HepG2 (cell line): ENCODE measurements around the gene DSG2. TPM values are rescaled to one million over a fixed set of nuclear protein-coding genes. Genes with fewer than 3 reads are reported as not detected.
"Not testable (repeated sequence)": the region's sequence is repeated elsewhere in the genome, so short reads cannot be mapped to it uniquely, and the experiment has no call there.

ENCODE experiments used
- ATAC-seq: fragments of 200-7000 bp; cut with Tn5 transposase; 3 replicates; pipeline ENCODE4 v1.9.1; 2020; ENCODE audit warnings: mild to moderate bottlenecking, moderate library complexity
- BruUV-seq: library from RNA; stranded (reverse); fragments of 400-500 nt; replicated peaks from 2 replicates; lab custom pipeline; 2021; lab: Mats Ljungman, UMichigan
- CTCF ChIA-PET: fragments of 300-600 bp; formaldehyde crosslinking; extraction: SDS; loops from one replicate; lab custom pipeline; 2021; ENCODE audit warnings: low total read pairs, inconsistent platforms, low intra/inter-chr PET ratio; lab: Yijun Ruan, JAX
- POLR2A ChIA-PET: fragments of 350-600 bp; sonication (Branson Sonifier 250); formaldehyde crosslinking; loops from one replicate; lab custom pipeline; 2020; ENCODE audit warnings: antibody characterized with exemption, inconsistent platforms; lab: Yijun Ruan, JAX
- DNase-seq: peaks from one replicate; pipeline ENCODE4 v3.0.0-alpha.2; 2015; ENCODE audit warnings: low spot score
- FAIRE-seq: peaks from 3 replicates; lab custom pipeline; 2011; peaks lifted over from hg19 to GRCh38; lab: Jason Lieb, UNC
- H2AFZ ChIP-seq: one replicate; pipeline ENCODE4 v1.6.1; 2011; ENCODE audit warnings: low read length, inconsistent platforms
- H3K27ac ChIP-seq: fragments of 300-600 bp; 3 replicates; pipeline ENCODE4 v1.8.0; 2011; ENCODE audit warnings: mixed run types, mild to moderate bottlenecking, mixed read lengths, low read length, inconsistent platforms; ENCODE audit not compliant: insufficient read depth; ENCODE audit errors: extremely low read length
- H3K27me3 ChIP-seq, 2 experiments: fragments of 200-600 bp in 1 of 2; 2 replicates in 1 of 2; 3 replicates in 1 of 2; pipeline versions ENCODE4 v1.6.0 to v1.8.0; 2011; ENCODE audit warnings: low read length in 2 of 2, mild to moderate bottlenecking in 2 of 2, moderate library complexity in 2 of 2, inconsistent platforms in 1 of 2; ENCODE audit not compliant: insufficient read depth in 2 of 2, control insufficient read depth in 1 of 2
- H3K36me3 ChIP-seq, 2 experiments: fragments of 200-600 bp in 1 of 2; replicated peaks in 1 of 2; 2 replicates in 1 of 2; 3 replicates in 1 of 2; pipeline versions ENCODE4 v1.5.1 to v1.8.0; 2011; ENCODE audit warnings: low read length in 2 of 2, inconsistent platforms in 1 of 2; ENCODE audit not compliant: insufficient read depth in 2 of 2, control insufficient read depth in 1 of 2
- H3K4me1 ChIP-seq: 2 replicates; pipeline ENCODE4 v1.5.1; 2012; ENCODE audit warnings: low read length, inconsistent platforms; ENCODE audit not compliant: insufficient read depth
- H3K4me2 ChIP-seq: 2 replicates; pipeline ENCODE4 v1.6.0; 2011; ENCODE audit warnings: low read depth, low read length, inconsistent platforms
- H3K4me3 ChIP-seq, 3 experiments: fragments of 200-600 bp in 1 of 3; sonication (generic), shearing (Covaris generic) in 1 of 3; replicated peaks in 1 of 3; 2 replicates each; pipeline ENCODE4 v1.5.1; 2011 to 2016; ENCODE audit warnings: low read length in 3 of 3, inconsistent platforms in 2 of 3, low read depth in 2 of 3, mild to moderate bottlenecking in 2 of 3, control low read depth in 1 of 3, mixed read lengths in 1 of 3; ENCODE audit not compliant: insufficient read depth in 1 of 3
- H3K79me2 ChIP-seq: one replicate; pipeline ENCODE4 v1.6.1; 2011; ENCODE audit warnings: low read length, inconsistent platforms; ENCODE audit not compliant: insufficient read depth
- H3K9ac ChIP-seq: 2 replicates; pipeline ENCODE4 v1.6.0; 2011; ENCODE audit warnings: mild to moderate bottlenecking, low read depth, low read length, inconsistent platforms; ENCODE audit not compliant: insufficient read depth
- H3K9me3 ChIP-seq: 2 replicates; pipeline ENCODE4 v1.5.1; 2012; ENCODE audit warnings: mild to moderate bottlenecking, low read length
- H4K20me1 ChIP-seq: 2 replicates; pipeline ENCODE4 v1.6.0; 2011; ENCODE audit warnings: inconsistent platforms, mild to moderate bottlenecking, low read length, moderate library complexity; ENCODE audit not compliant: insufficient read depth
- WGBS: methylation state at CpG from one replicate; pipeline ENCODE4 v1.1.6; 2017; ENCODE audit warnings: low lambda C conversion rate; 5-methylcytosine and 5-hydroxymethylcytosine counted together
- in situ Hi-C: cut with HindIII; loops from 2 replicates; pipeline ENCODE4 v1.10.0; 2017; ENCODE audit warnings: low pct_unique_long_range_greater_than_20kb; ENCODE audit not compliant: extremely low pct_ligation_motif_present
- intact Hi-C: fragments of 100-400 bp; cut with micrococcal nuclease; formaldehyde crosslinking; loops from one replicate; pipeline ENCODE4 v1.10.0; 2022; ENCODE audit not compliant: unreplicated experiment
- polyA plus RNA-seq, 8 experiments: library from polyadenylated mRNA; depleted of rRNA in 3 of 8; stranded (reverse) in 7 of 8; unstranded in 1 of 8; fragments of >200 nt; fragmentation: Illumina TruSeq in 4 of 8; extraction: Trizol in 4 of 8; gene quantifications; 2 replicates each; pipeline versions ENCODE4 v1.2.1 to v1.2.3, GENCODE V29; 2011 to 2016; ENCODE audit warnings: low read depth in 4 of 8, missing spikeins in 1 of 8, mixed read lengths in 1 of 8; ENCODE audit not compliant: insufficient read depth in 1 of 8
- total RNA-seq, 5 experiments: library from RNA; depleted of rRNA; stranded (reverse); fragments of >200 nt; fragmentation: Illumina TruSeq; extraction: Trizol; gene quantifications; 2 replicates each; pipeline ENCODE4 v1.2.3, GENCODE V29; 2016; ENCODE audit warnings: low read depth in 1 of 5
- TF ChIP-seq, protein P1 (sequence below): sonication (generic); formaldehyde crosslinking; IDR thresholded peaks from 2 replicates; pipeline ENCODE4 v1.5.1; 2020; ENCODE audit warnings: mild to moderate bottlenecking, missing genetic modification reagents, borderline replicate concordance

The DSG2 gene
- total and polyA plus RNA-seq, 2 of the 13 experiments (the other 11 are each of a cell fraction or from before 2014, with no cell fraction given), result 23.3 to 66.7 TPM

DNA sequence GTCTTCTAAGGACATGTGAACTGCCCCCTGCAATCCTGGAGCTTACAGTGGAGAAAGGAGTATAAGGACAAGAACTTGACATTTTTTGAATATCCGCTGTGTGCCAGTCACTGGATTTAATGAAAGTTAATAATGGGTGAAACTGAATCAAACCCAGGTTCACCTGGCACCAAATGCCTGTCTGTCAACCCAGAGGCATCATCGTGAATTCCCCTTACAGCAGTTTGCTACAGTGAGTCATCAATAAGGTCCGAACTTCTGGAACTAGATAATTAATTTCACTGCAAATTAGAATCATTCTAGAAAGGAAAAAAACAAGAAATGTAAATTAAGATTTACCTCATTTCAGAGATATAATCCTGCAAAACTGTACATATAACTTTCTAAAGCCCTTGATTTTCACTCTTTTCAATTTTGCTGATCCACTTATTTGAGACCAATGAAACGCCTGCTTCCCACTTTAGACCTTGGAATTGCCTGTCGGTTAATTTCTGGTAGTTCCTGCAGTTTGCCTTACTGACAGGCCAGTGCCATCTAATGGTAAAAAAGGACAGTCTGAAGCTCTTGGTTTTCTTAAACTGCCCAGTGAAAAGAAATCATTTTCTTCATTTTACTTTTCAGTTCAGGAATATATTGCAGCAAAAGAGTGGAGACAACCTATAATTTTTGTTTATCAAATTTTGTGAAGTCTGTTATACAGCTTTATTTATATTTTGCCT, 8.2 kb downstream of the DSG2 start (continued):
- TF ChIP-seq, protein P1, sequence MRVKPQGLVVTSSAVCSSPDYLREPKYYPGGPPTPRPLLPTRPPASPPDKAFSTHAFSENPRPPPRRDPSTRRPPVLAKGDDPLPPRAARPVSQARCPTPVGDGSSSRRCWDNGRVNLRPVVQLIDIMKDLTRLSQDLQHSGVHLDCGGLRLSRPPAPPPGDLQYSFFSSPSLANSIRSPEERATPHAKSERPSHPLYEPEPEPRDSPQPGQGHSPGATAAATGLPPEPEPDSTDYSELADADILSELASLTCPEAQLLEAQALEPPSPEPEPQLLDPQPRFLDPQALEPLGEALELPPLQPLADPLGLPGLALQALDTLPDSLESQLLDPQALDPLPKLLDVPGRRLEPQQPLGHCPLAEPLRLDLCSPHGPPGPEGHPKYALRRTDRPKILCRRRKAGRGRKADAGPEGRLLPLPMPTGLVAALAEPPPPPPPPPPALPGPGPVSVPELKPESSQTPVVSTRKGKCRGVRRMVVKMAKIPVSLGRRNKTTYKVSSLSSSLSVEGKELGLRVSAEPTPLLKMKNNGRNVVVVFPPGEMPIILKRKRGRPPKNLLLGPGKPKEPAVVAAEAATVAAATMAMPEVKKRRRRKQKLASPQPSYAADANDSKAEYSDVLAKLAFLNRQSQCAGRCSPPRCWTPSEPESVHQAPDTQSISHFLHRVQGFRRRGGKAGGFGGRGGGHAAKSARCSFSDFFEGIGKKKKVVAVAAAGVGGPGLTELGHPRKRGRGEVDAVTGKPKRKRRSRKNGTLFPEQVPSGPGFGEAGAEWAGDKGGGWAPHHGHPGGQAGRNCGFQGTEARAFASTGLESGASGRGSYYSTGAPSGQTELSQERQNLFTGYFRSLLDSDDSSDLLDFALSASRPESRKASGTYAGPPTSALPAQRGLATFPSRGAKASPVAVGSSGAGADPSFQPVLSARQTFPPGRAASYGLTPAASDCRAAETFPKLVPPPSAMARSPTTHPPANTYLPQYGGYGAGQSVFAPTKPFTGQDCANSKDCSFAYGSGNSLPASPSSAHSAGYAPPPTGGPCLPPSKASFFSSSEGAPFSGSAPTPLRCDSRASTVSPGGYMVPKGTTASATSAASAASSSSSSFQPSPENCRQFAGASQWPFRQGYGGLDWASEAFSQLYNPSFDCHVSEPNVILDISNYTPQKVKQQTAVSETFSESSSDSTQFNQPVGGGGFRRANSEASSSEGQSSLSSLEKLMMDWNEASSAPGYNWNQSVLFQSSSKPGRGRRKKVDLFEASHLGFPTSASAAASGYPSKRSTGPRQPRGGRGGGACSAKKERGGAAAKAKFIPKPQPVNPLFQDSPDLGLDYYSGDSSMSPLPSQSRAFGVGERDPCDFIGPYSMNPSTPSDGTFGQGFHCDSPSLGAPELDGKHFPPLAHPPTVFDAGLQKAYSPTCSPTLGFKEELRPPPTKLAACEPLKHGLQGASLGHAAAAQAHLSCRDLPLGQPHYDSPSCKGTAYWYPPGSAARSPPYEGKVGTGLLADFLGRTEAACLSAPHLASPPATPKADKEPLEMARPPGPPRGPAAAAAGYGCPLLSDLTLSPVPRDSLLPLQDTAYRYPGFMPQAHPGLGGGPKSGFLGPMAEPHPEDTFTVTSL, result no peak

DNA sequence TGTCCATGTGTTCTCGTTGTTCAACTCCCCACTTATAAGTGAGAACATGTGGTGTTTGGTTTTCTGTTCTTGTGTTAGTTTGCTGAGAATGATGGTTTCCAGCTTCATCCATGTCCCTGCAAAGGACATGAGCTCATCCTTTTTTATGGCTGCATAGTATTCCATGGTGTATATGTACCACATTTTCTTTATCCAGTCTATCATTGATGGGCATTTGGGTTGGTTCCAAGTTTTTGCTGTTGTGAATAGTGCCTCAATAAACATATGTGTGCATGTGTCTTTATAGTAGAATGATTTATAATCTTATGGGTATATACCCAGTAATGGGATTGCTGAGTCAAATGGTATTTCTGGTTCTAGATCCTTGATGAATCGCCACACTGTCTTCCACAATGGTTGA, 9.1 kb downstream of the DSG2 start:
- H3K4me2 ChIP-seq, intact Hi-C loops, POLR2A ChIA-PET, H3K9ac ChIP-seq, ATAC-seq, FAIRE-seq, CTCF ChIA-PET, BruUV-seq, in situ Hi-C loops, H3K27me3 ChIP-seq, H2AFZ ChIP-seq, H4K20me1 ChIP-seq, H3K27ac ChIP-seq, H3K9me3 ChIP-seq, DNase-seq, H3K36me3 ChIP-seq, H3K4me3 ChIP-seq: not testable (repeated sequence)
- H3K79me2 ChIP-seq, result peaks cover 49% of the 10 kb centered on the region
- WGBS, result 100% methylated on average over 2 of the region's 2 CpGs
- peaks cover 37% of the 10 kb centered on the region for H3K4me1 ChIP-seq
